Astrocyte (in vitro differentiated cells and primary cell): Measurements from ENCODE around the gene NCOA3. TPM values are rescaled to one million over a fixed set of nuclear protein-coding genes. Genes with fewer than 3 reads are reported as not detected.

Experiments
- DNase-seq: peaks from one replicate; pipeline ENCODE4 v3.0.0-alpha.2; 2010; ENCODE audit warnings: low read depth
- FAIRE-seq: peaks from 2 replicates; lab custom pipeline; 2011; peaks lifted over from hg19 to GRCh38; lab: Jason Lieb, UNC
- H2AFZ ChIP-seq: 2 replicates; pipeline ENCODE4 v1.6.0; 2012; ENCODE audit warnings: low read depth, low read length, inconsistent platforms
- H3K27ac ChIP-seq: 2 replicates; pipeline ENCODE4 v1.5.1; 2011; ENCODE audit warnings: low read depth, low read length, inconsistent platforms
- H3K27me3 ChIP-seq: 2 replicates; pipeline ENCODE4 v1.6.0; 2011; ENCODE audit warnings: low read length, inconsistent platforms; ENCODE audit not compliant: insufficient read depth
- H3K36me3 ChIP-seq: 2 replicates; pipeline ENCODE4 v1.5.1; 2011; ENCODE audit warnings: low read length, inconsistent platforms; ENCODE audit not compliant: insufficient read depth
- H3K4me1 ChIP-seq: 2 replicates; pipeline ENCODE4 v1.5.1; 2011; ENCODE audit warnings: low read length, inconsistent platforms; ENCODE audit not compliant: insufficient read depth
- H3K4me2 ChIP-seq: 2 replicates; pipeline ENCODE4 v1.6.0; 2012; ENCODE audit warnings: low read length, inconsistent platforms
- H3K4me3 ChIP-seq: 2 replicates; pipeline ENCODE4 v1.5.1; 2011; ENCODE audit warnings: low read depth, mild to moderate bottlenecking, low read length, inconsistent platforms; ENCODE audit not compliant: insufficient read depth
- H3K79me2 ChIP-seq: 2 replicates; pipeline ENCODE4 v1.6.0; 2012; ENCODE audit warnings: mild to moderate bottlenecking, low read length, inconsistent platforms; ENCODE audit not compliant: insufficient read depth
- H3K9ac ChIP-seq: 2 replicates; pipeline ENCODE4 v1.6.0; 2012; ENCODE audit warnings: mild to moderate bottlenecking, low read length, inconsistent platforms
- H3K9me3 ChIP-seq: 2 replicates; pipeline ENCODE4 v1.5.1; 2012; ENCODE audit warnings: low read depth, mild to moderate bottlenecking, low read length, inconsistent platforms; ENCODE audit not compliant: insufficient read depth
- H4K20me1 ChIP-seq: 2 replicates; pipeline ENCODE4 v1.6.0; 2012; ENCODE audit warnings: low read length, inconsistent platforms; ENCODE audit not compliant: insufficient read depth
- H3K27ac Mint-ChIP-seq: one replicate; pipeline ENCODE4 v1.8.0; 2021; ENCODE audit warnings: mild to moderate bottlenecking, mixed read lengths; ENCODE audit not compliant: unreplicated experiment
- H3K27me3 Mint-ChIP-seq: one replicate; pipeline ENCODE4 v1.8.0; 2021; ENCODE audit warnings: low read depth, mixed read lengths; ENCODE audit not compliant: unreplicated experiment
- H3K36me3 Mint-ChIP-seq: one replicate; pipeline ENCODE4 v1.8.0; 2021; ENCODE audit warnings: low read depth, mixed read lengths; ENCODE audit not compliant: unreplicated experiment
- H3K4me1 Mint-ChIP-seq: one replicate; pipeline ENCODE4 v1.8.0; 2021; ENCODE audit warnings: low read depth, mixed read lengths; ENCODE audit not compliant: unreplicated experiment
- H3K4me3 Mint-ChIP-seq: one replicate; pipeline ENCODE4 v1.8.0; 2021; ENCODE audit warnings: mild to moderate bottlenecking, moderate library complexity, mixed read lengths; ENCODE audit not compliant: unreplicated experiment
- H3K9me3 Mint-ChIP-seq: one replicate; pipeline ENCODE4 v1.8.0; 2021; ENCODE audit warnings: mild to moderate bottlenecking, mixed read lengths; ENCODE audit not compliant: unreplicated experiment
- EZH2 ChIP-seq: IDR thresholded peaks from 2 replicates; pipeline ENCODE4 v1.6.1; 2012; ENCODE audit warnings: mild to moderate bottlenecking, low read length, inconsistent platforms; ENCODE audit not compliant: insufficient read depth
- total RNA-seq: library from RNA; stranded (reverse); gene quantifications from 2 replicates; pipeline ENCODE4 v1.2.1, GENCODE V29; 2021
- TF ChIP-seq, protein P1 (sequence below): IDR thresholded peaks from 2 replicates; pipeline ENCODE4 v1.5.1; 2011; ENCODE audit warnings: low read depth, mild to moderate bottlenecking, inconsistent platforms, low read length, moderate library complexity; ENCODE audit not compliant: insufficient read depth

The NCOA3 gene
- total RNA-seq, 1 donor from 2014 or later: 30.5 TPM

DNA sequence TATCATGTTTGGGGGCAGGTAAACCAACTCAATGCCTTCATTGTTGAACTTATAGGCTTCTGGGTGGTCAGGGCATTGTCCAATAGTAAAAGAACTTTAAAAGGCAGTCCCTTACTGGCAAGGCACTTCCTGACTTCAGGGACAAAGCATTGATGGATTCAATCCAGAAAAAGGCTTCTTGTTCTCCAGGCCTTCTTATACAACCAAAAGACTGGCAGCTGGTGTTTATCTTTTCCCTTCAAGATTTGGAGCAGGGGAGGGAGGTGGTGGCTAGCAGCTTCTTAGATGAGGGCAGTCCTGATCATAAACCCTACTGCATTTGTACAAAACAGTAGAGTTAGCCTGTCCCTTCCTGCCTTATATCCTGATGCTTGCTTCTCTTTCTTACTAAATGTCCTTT, 57.5 kb downstream of the NCOA3 start:
- Histone ChIP-seq H3K4me3 (no peak overlapping the region), H3K27ac (no peak overlapping the region), H3K27me3 (no peaks in the 10 kb centered on the region), H3K9me3 (no peaks in the 10 kb centered on the region), H3K79me2 (peaks cover 80% of the 10 kb centered on the region), H3K9ac (no peak overlapping the region), H2AFZ (no peak overlapping the region), H3K36me3 (no peaks in the 10 kb centered on the region), H3K4me2 (no peak overlapping the region), H4K20me1 (peaks cover 68% of the 10 kb centered on the region), H3K4me1 (no peaks in the 10 kb centered on the region)
- FAIRE-seq (no peak), DNase-seq (no peak)
- peaks cover 5% of the 10 kb centered on the region for H3K4me1 Mint-ChIP-seq
- no peaks in the 10 kb centered on the region for H3K9me3 Mint-ChIP-seq
- H3K27ac Mint-ChIP-seq: no peak overlapping the region
- no peaks in the 10 kb centered on the region for H3K27me3 Mint-ChIP-seq
- TF ChIP-seq EZH2: no peak
- no peaks in the 10 kb centered on the region for H3K36me3 Mint-ChIP-seq
- no peak overlapping the region for H3K4me3 Mint-ChIP-seq

DNA sequence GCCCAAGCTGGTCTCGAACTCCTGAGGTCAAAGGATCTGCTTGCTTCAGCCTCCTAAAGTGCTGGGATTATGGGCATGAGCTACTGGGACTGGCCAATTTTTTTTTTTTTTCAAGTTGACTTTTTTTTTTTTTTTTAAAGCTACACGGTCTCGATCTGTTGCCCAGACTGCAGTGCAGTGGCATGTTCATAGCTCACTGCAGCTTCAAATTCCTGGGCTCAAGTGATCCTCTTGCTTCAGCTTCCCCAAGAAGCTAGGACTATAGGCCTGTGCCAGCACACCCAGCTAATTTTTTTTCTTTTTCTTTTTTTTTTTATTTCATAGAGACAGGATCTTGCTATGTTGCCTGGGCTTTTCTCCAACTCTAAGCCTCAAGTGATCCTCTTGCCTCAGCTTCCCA, 59.5 kb downstream of the NCOA3 start:
- H3K4me1 Mint-ChIP-seq: peaks cover 7% of the 10 kb centered on the region
- H3K27me3 Mint-ChIP-seq: no peaks in the 10 kb centered on the region
- Histone ChIP-seq H3K4me3 (no peak overlapping the region), H3K36me3 (no peaks in the 10 kb centered on the region), H3K27me3 (no peaks in the 10 kb centered on the region), H3K4me1 (peaks cover 3% of the 10 kb centered on the region), H3K9me3 (no peaks in the 10 kb centered on the region), H3K79me2 (peaks cover 90% of the 10 kb centered on the region), H3K4me2 (no peak overlapping the region), H3K27ac (no peak overlapping the region), H2AFZ (no peak overlapping the region), H4K20me1 (peaks cover 82% of the 10 kb centered on the region), H3K9ac (no peak overlapping the region)
- no peak for TF ChIP-seq EZH2
- TF ChIP-seq, protein P1, sequence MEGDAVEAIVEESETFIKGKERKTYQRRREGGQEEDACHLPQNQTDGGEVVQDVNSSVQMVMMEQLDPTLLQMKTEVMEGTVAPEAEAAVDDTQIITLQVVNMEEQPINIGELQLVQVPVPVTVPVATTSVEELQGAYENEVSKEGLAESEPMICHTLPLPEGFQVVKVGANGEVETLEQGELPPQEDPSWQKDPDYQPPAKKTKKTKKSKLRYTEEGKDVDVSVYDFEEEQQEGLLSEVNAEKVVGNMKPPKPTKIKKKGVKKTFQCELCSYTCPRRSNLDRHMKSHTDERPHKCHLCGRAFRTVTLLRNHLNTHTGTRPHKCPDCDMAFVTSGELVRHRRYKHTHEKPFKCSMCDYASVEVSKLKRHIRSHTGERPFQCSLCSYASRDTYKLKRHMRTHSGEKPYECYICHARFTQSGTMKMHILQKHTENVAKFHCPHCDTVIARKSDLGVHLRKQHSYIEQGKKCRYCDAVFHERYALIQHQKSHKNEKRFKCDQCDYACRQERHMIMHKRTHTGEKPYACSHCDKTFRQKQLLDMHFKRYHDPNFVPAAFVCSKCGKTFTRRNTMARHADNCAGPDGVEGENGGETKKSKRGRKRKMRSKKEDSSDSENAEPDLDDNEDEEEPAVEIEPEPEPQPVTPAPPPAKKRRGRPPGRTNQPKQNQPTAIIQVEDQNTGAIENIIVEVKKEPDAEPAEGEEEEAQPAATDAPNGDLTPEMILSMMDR: no peak
- DNase-seq: peak; percentile 63
- H3K4me3 Mint-ChIP-seq: no peak overlapping the region
- no peak for FAIRE-seq
- no peaks in the 10 kb centered on the region for H3K9me3 Mint-ChIP-seq
- no peak overlapping the region for H3K27ac Mint-ChIP-seq
- no peaks in the 10 kb centered on the region for H3K36me3 Mint-ChIP-seq

DNA sequence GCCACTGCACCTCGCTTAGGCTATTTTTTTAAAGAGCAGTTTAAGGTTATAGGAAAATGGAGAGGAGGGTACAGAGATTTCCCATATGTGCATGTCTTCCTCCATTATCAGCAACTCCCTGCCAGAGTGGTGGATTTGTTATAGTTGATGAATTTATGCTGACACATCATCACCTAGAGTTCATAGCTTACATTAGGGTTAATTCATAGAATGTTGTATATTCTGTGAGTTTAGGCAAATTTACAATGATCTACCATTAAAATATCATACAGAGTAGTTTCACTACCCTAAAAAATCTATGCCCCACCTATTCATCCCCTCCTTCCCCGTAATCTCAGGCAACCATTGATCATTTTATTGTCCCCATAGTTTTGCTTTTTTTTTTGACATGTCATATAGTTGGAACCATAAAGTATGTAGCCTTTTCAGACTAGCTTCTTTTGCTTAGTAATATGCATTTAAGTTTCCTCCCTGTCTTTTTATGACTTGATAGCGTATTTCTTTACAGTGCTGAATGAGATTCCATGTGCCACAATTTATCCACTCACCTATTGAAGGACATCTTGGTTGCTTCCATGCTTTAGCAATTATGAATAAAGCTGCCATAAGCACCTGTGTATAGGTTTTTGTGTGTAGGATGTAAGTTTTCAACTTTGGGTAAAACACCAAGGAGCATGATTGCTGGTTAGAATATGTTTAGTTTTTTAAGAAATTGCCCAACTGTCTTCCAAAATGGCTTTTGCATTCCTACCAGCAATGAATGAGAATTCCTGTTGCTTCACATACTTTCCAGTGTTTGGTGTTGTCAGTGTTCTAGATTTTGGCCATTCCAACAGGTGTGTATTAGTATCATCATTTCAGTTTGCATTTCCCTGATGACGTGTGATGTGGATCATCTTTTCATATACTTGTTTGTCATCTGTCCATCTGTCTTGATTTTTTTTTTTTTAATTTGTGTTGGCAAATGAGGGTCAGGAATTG, 60.2 kb downstream of the NCOA3 start:
- Histone ChIP-seq H3K27me3 (no peaks in the 10 kb centered on the region), H3K36me3 (no peaks in the 10 kb centered on the region), H2AFZ (no peak overlapping the region), H3K4me3 (no peak overlapping the region), H3K4me1 (peaks cover 3% of the 10 kb centered on the region), H3K4me2 (no peak overlapping the region), H3K9ac (no peak overlapping the region), H3K27ac (no peak overlapping the region), H3K9me3 (no peaks in the 10 kb centered on the region), H3K79me2 (peaks cover 90% of the 10 kb centered on the region), H4K20me1 (peaks cover 87% of the 10 kb centered on the region)
- TF ChIP-seq EZH2: no peak
- TF ChIP-seq, protein P1: no peak
- Mint-ChIP-seq H3K4me3 (no peak overlapping the region), H3K27ac (no peak overlapping the region), H3K27me3 (no peaks in the 10 kb centered on the region), H3K36me3 (no peaks in the 10 kb centered on the region), H3K4me1 (peaks cover 7% of the 10 kb centered on the region), H3K9me3 (no peaks in the 10 kb centered on the region)
- DNase-seq (no peak), FAIRE-seq (no peak)
